ENCODE data around the gene MAP3K12. TPM values are rescaled to one million over a fixed set of nuclear protein-coding genes. Genes with fewer than 3 reads are reported as not detected.

MAP3K12 gene
- total RNA-seq = 10 to 100 TPM in 3 of 4 donors, 1 to 10 TPM in 1; 5.1 to 30.7 (median 24.6) TPM

GRCh38 chr12:53499266-53500141, at the start of gene MAP3K12:
Gene MAP3K12 (minus strand): TSS chr12:53499458. CDS start chr12:53487391, 12,067 bp downstream.
- no peak for TF ChIP-seq CTCF (IDR thresholded peaks at IDR 0.05; ENCODE audit: low read depth)

- no peak for TF ChIP-seq CTCF (IDR thresholded peaks at IDR 0.05; ENCODE audit: low read depth)
Measured at GRCh38 chr12:53543539-53543938, 44.3 kb upstream of the MAP3K12 start.

GRCh38 chr12:53539526-53539925, 40.3 kb upstream of the MAP3K12 start:
- TF ChIP-seq CTCF (IDR thresholded peaks at IDR 0.05; ENCODE audit: low read depth) = no peak

GRCh38 chr12:53538209-53538689, 39.0 kb upstream of the MAP3K12 start:
- no peak for TF ChIP-seq CTCF (IDR thresholded peaks at IDR 0.05; ENCODE audit: low read depth)

- TF ChIP-seq CTCF (IDR thresholded peaks at IDR 0.05; ENCODE audit: low read depth) = no peak
Measured at GRCh38 chr12:53536962-53537361, 37.7 kb upstream of the MAP3K12 start.

GRCh38 chr12:53533471-53533870, 34.2 kb upstream of the MAP3K12 start:
- TF ChIP-seq CTCF (IDR thresholded peaks at IDR 0.05; ENCODE audit: low read depth) = no peak
